ENCODE results near the gene NTN1. TPM values are rescaled to one million over a fixed set of nuclear protein-coding genes. Genes with fewer than 3 reads are reported as not detected.

The NTN1 gene
- polyA plus RNA-seq, 3 donors: 0.03 to 0.04 TPM; not detected in 1

DNA sequence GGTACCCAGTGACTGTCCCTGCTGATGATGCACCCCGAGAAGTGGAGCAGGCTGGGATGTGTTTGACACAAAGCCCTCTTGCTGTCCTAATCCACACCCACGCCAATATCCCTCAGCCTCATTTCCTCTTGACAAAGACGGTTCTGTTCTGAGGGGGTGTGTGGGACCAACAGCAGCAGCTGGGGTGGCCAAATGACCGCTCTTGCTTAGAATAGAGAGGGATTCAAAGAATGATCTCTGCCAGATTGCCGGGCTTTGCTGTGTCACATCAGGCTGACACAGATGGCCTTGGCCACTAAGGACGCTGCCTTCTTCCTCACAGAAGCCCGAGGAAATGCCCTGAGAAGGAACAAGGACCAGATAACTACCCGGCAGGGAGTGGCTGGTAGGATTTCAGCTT, 250.7 kb downstream of the NTN1 start:
- no peaks in the 10 kb centered on the region for H3K4me1 ChIP-seq (ENCODE audit: control insufficient read depth in 1 of 2, insufficient read depth in 2 of 2, low read length in 2 of 2)
- no peak overlapping the region for H2AFZ ChIP-seq (ENCODE audit: insufficient read depth, low read depth, low read length, poor library complexity, severe bottlenecking)
- WGBS (ENCODE audit: insufficient coverage): 96% methylated on average over 4 of the region's 8 CpGs
- Mint-ChIP-seq H3K4me1 (peaks cover 4% of the 10 kb centered on the region), H3K36me3 (peaks cover 3 to 6% of the 10 kb centered on the region in 2 donors), H3K9me3 (peaks cover 0 to 3% (median 0%) of the 10 kb centered on the region in 7 donors), H3K27me3 (ENCODE audit: low read depth in 3 of 3) (peaks cover 0 to 2% (median 0%) of the 10 kb centered on the region in 3 donors), H3K27ac (no peak overlapping the region), H3K4me3 (no peak overlapping the region)
- H3K27me3 ChIP-seq (ENCODE audit: control insufficient read depth in 2 of 2, insufficient read depth in 2 of 2, low read length in 2 of 2): no peaks in the 10 kb centered on the region
- H3K4me2 ChIP-seq (replicated peaks; ENCODE audit: extremely low read depth, low read length, poor library complexity, severe bottlenecking): no peak overlapping the region
- TF ChIP-seq, protein P1, sequence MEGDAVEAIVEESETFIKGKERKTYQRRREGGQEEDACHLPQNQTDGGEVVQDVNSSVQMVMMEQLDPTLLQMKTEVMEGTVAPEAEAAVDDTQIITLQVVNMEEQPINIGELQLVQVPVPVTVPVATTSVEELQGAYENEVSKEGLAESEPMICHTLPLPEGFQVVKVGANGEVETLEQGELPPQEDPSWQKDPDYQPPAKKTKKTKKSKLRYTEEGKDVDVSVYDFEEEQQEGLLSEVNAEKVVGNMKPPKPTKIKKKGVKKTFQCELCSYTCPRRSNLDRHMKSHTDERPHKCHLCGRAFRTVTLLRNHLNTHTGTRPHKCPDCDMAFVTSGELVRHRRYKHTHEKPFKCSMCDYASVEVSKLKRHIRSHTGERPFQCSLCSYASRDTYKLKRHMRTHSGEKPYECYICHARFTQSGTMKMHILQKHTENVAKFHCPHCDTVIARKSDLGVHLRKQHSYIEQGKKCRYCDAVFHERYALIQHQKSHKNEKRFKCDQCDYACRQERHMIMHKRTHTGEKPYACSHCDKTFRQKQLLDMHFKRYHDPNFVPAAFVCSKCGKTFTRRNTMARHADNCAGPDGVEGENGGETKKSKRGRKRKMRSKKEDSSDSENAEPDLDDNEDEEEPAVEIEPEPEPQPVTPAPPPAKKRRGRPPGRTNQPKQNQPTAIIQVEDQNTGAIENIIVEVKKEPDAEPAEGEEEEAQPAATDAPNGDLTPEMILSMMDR (IDR thresholded peaks at IDR 0.05): no peak
- intact Hi-C loops (cut with micrococcal nuclease): no loop called here
- H3K9me3 ChIP-seq (replicated peaks in 1 of 2; ENCODE audit: control insufficient read depth in 1 of 2, insufficient read depth in 1 of 2, low read length in 2 of 2): no peaks in the 10 kb centered on the region
- no peaks in the 10 kb centered on the region for H3K36me3 ChIP-seq (replicated peaks in 1 of 2; ENCODE audit: control insufficient read depth in 1 of 2, insufficient read depth in 2 of 2, low read length in 2 of 2)
- H3K79me2 ChIP-seq (ENCODE audit: insufficient read depth, low read length): no peaks in the 10 kb centered on the region
- no peak overlapping the region for H3K4me3 ChIP-seq (replicated peaks in 1 of 3; ENCODE audit: low read depth in 2 of 3, low read length in 3 of 3)
- no peak for DNase-seq
- H3K9ac ChIP-seq (ENCODE audit: insufficient read depth, low read length, poor library complexity, severe bottlenecking): no peak overlapping the region
- H3K27ac ChIP-seq (ENCODE audit: low read depth in 1 of 2, low read length in 2 of 2): no peak overlapping the region
- H4K20me1 ChIP-seq (ENCODE audit: insufficient read depth, low read length): no peaks in the 10 kb centered on the region

DNA sequence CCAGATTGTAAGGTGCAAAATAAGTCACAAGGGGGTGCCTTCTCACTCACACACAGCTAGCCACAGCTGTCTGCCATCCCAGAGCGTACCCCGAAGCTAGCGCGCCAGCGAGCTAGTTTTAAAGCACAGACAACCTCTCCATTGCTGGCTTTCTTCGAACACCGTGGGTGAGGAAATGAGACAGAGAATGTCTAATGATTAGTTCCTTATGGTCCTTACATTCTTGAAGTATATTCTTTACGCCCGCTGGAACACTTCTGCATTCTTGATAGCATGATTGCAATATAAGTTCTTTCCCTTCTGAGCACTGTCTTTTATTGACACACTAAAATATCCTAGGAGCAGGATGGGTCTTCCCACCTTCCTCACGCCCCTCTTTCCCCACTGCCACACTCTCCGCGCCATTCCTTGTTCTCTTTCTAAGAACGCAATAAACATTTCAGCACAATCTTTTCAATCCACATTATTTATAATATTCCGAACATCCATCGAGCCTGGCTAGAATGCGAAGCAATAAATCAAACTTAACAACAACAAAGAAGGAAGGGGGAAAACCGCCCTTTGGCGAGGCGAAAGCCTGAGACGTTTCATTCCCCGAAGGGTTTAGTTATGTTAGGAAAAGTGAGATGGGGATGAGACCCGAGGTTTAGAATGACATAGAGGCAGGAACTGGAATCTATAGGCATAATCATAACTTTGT, 251.3 kb downstream of the NTN1 start:
- H3K4me3 Mint-ChIP-seq: no peak overlapping the region
- 100% methylated on average over 1 of the region's 22 CpGs for WGBS (ENCODE audit: insufficient coverage)
- Histone ChIP-seq H3K4me2 (replicated peaks; ENCODE audit: extremely low read depth, low read length, poor library complexity, severe bottlenecking) (no peak overlapping the region), H3K4me3 (replicated peaks in 1 of 3; ENCODE audit: low read depth in 2 of 3, low read length in 3 of 3) (no peak overlapping the region), H3K9me3 (replicated peaks in 1 of 2; ENCODE audit: control insufficient read depth in 1 of 2, insufficient read depth in 1 of 2, low read length in 2 of 2) (no peaks in the 10 kb centered on the region), H3K9ac (ENCODE audit: insufficient read depth, low read length, poor library complexity, severe bottlenecking) (no peak overlapping the region), H3K27me3 (ENCODE audit: control insufficient read depth in 2 of 2, insufficient read depth in 2 of 2, low read length in 2 of 2) (no peaks in the 10 kb centered on the region), H3K27ac (ENCODE audit: low read depth in 1 of 2, low read length in 2 of 2) (no peak overlapping the region), H3K36me3 (replicated peaks in 1 of 2; ENCODE audit: control insufficient read depth in 1 of 2, insufficient read depth in 2 of 2, low read length in 2 of 2) (no peaks in the 10 kb centered on the region), H2AFZ (ENCODE audit: insufficient read depth, low read depth, low read length, poor library complexity, severe bottlenecking) (no peak overlapping the region), H4K20me1 (ENCODE audit: insufficient read depth, low read length) (no peaks in the 10 kb centered on the region), H3K79me2 (ENCODE audit: insufficient read depth, low read length) (no peaks in the 10 kb centered on the region), H3K4me1 (ENCODE audit: control insufficient read depth in 1 of 2, insufficient read depth in 2 of 2, low read length in 2 of 2) (no peaks in the 10 kb centered on the region)
- TF ChIP-seq, protein P1 (IDR thresholded peaks at IDR 0.05): no peak
- no peak for DNase-seq
- peaks cover 2 to 6% of the 10 kb centered on the region in 2 donors for H3K36me3 Mint-ChIP-seq
- intact Hi-C loops (cut with micrococcal nuclease): no loop called here
- H3K9me3 Mint-ChIP-seq: peaks cover 0 to 3% (median 0%) of the 10 kb centered on the region in 7 donors
- H3K4me1 Mint-ChIP-seq: peaks cover 4% of the 10 kb centered on the region
- no peak overlapping the region for H3K27ac Mint-ChIP-seq
- H3K27me3 Mint-ChIP-seq (ENCODE audit: low read depth in 3 of 3): peaks cover 0 to 2% (median 0%) of the 10 kb centered on the region in 3 donors
